ENCODE results near the gene TMEM109.

- TF ChIP-seq, protein P1, sequence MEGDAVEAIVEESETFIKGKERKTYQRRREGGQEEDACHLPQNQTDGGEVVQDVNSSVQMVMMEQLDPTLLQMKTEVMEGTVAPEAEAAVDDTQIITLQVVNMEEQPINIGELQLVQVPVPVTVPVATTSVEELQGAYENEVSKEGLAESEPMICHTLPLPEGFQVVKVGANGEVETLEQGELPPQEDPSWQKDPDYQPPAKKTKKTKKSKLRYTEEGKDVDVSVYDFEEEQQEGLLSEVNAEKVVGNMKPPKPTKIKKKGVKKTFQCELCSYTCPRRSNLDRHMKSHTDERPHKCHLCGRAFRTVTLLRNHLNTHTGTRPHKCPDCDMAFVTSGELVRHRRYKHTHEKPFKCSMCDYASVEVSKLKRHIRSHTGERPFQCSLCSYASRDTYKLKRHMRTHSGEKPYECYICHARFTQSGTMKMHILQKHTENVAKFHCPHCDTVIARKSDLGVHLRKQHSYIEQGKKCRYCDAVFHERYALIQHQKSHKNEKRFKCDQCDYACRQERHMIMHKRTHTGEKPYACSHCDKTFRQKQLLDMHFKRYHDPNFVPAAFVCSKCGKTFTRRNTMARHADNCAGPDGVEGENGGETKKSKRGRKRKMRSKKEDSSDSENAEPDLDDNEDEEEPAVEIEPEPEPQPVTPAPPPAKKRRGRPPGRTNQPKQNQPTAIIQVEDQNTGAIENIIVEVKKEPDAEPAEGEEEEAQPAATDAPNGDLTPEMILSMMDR (IDR thresholded peaks at IDR 0.05; ENCODE audit: insufficient read depth, low read length), result no peak
- TF ChIP-seq POLR2AphosphoS5 (IDR thresholded peaks at IDR 0.05; ENCODE audit: low read depth) (no peak), SPI1 (IDR thresholded peaks at IDR 0.05; ENCODE audit: borderline replicate concordance, low read depth) (no peak), GABPA (IDR thresholded peaks at IDR 0.05; ENCODE audit: low read depth) (no peak)
- TF ChIP-seq, protein P2, sequence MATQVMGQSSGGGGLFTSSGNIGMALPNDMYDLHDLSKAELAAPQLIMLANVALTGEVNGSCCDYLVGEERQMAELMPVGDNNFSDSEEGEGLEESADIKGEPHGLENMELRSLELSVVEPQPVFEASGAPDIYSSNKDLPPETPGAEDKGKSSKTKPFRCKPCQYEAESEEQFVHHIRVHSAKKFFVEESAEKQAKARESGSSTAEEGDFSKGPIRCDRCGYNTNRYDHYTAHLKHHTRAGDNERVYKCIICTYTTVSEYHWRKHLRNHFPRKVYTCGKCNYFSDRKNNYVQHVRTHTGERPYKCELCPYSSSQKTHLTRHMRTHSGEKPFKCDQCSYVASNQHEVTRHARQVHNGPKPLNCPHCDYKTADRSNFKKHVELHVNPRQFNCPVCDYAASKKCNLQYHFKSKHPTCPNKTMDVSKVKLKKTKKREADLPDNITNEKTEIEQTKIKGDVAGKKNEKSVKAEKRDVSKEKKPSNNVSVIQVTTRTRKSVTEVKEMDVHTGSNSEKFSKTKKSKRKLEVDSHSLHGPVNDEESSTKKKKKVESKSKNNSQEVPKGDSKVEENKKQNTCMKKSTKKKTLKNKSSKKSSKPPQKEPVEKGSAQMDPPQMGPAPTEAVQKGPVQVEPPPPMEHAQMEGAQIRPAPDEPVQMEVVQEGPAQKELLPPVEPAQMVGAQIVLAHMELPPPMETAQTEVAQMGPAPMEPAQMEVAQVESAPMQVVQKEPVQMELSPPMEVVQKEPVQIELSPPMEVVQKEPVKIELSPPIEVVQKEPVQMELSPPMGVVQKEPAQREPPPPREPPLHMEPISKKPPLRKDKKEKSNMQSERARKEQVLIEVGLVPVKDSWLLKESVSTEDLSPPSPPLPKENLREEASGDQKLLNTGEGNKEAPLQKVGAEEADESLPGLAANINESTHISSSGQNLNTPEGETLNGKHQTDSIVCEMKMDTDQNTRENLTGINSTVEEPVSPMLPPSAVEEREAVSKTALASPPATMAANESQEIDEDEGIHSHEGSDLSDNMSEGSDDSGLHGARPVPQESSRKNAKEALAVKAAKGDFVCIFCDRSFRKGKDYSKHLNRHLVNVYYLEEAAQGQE (IDR thresholded peaks at IDR 0.05; ENCODE audit: insufficient replicate concordance, low read depth), result no peak
Measured at GRCh38 chr11:60971520-60971919, 57.6 kb downstream of the TMEM109 start, which contains the start of gene CD6.
